GM13977 (cell line): ENCODE results near the gene PRR9.
"Not testable (repeated sequence)": the region's sequence is repeated elsewhere in the genome, so short reads cannot be mapped to it uniquely, and the experiment has no call there.

ENCODE experiments used
- DNase-seq: peaks from one replicate; pipeline ENCODE4 v3.0.0; 2012; ENCODE audit warnings: low spot score
- in situ Hi-C: fragments of 300-500 bp; cut with MboI; formaldehyde crosslinking; loops from one replicate; pipeline ENCODE4 v1.12.0; 2022; ENCODE audit warnings: low sequenced_read_pairs, low pct_unique_long_range_greater_than_20kb, mixed read lengths, inconsistent platforms; ENCODE audit not compliant: unreplicated experiment
- TF ChIP-seq, protein P1 (sequence below): IDR thresholded peaks from 2 replicates; pipeline ENCODE4 v1.5.1; 2012; ENCODE audit warnings: mild to moderate bottlenecking, control low read depth; ENCODE audit not compliant: insufficient read depth; ENCODE audit errors: extremely low read depth, missing control alignments

The PRR9 gene, protein sequence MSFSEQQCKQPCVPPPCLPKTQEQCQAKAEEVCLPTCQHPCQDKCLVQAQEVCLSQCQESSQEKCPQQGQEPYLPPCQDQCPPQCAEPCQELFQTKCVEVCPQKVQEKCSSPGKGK

DNA sequence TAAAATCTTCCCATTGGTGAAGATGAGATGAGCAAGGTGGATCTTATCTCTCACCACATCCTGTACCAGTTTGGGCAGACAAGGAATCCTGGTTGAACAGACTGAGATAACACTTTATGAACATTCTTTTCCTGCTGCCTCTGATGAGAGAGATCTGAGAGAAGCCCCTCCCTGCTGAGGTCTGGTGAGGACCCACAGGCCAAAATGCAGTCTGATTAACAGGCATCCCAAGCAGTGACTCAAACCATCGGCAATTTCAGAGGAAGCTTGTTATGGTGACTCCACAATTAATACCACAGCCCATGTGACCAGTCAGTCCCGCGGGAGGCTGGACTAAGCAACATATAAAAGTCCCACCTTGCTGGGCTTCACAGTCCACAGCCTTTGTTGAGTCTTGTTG lies at the start of gene PRR9:
Gene PRR9, plus strand, starts transcription at position 373 of the 400 bp plus-strand sequence. CDS start 561 bp downstream, outside the sequence.
- TF ChIP-seq, protein P1, sequence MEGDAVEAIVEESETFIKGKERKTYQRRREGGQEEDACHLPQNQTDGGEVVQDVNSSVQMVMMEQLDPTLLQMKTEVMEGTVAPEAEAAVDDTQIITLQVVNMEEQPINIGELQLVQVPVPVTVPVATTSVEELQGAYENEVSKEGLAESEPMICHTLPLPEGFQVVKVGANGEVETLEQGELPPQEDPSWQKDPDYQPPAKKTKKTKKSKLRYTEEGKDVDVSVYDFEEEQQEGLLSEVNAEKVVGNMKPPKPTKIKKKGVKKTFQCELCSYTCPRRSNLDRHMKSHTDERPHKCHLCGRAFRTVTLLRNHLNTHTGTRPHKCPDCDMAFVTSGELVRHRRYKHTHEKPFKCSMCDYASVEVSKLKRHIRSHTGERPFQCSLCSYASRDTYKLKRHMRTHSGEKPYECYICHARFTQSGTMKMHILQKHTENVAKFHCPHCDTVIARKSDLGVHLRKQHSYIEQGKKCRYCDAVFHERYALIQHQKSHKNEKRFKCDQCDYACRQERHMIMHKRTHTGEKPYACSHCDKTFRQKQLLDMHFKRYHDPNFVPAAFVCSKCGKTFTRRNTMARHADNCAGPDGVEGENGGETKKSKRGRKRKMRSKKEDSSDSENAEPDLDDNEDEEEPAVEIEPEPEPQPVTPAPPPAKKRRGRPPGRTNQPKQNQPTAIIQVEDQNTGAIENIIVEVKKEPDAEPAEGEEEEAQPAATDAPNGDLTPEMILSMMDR, result no peak
- in situ Hi-C loops, result no loop called here
- no peak for DNase-seq

DNA sequence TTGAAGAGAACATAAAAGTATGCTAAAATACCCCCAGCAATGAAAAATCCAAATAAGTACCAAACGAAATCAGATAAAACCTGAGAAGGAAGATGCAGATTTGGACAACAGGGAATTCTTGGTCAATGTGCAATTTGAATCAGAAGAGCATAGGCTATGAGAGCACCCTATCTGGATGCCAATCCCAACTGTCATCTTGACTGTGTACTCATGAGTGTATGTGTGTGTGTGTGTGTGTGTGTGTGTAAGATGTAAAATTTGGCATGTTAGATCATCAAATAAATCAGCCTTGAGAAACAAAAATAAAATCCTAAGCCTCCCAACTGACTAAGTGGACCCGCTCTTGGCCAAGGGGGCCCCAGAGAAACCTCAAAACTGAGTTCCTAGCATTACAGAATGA lies 48.7 kb upstream of the PRR9 start:
- no peak for DNase-seq
- in situ Hi-C loops, result no loop called here
- TF ChIP-seq, protein P1, result no peak

DNA sequence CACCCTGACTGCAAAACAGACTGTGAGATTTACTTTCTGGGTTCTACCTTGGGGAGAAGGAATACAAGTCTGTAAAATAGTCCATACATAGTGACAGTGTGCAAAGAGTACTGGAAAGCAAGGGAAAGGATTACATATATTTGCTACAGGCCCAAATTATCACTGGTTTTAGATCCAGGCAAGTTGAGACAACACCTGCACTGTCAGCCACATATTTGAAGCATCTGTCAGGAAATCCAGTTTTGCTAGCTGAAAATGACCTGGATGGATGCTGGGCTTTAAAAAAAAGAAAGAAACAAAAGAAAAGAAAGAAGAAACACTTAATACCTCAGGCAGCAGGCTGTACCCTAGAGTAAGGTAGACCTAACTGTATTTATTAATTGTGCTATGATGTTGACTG lies 42.8 kb upstream of the PRR9 start:
- TF ChIP-seq, protein P1, result no peak
- DNase-seq, result no peak
- in situ Hi-C loops, result no loop called here

DNA sequence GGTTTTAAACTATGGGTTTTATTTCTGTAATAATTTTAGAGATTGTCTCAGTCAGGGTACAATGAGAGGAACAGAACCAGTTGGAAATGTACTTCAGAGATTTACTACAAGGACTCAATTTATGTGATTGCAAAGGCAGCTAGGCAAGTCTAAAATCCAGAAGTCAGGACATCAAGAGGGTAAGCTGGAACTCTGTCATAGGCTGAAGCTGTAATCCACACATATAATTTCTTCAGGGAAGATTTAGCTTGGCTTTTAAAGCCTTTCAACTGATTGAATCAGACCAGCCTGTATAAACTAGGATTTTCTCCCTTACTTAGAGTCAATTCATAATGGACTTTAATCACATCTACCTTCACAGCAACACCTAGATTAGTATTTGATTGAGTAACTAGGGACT lies 38.5 kb upstream of the PRR9 start:
- no peak for DNase-seq
- TF ChIP-seq, protein P1, result no peak
- in situ Hi-C loops, result no loop called here

DNA sequence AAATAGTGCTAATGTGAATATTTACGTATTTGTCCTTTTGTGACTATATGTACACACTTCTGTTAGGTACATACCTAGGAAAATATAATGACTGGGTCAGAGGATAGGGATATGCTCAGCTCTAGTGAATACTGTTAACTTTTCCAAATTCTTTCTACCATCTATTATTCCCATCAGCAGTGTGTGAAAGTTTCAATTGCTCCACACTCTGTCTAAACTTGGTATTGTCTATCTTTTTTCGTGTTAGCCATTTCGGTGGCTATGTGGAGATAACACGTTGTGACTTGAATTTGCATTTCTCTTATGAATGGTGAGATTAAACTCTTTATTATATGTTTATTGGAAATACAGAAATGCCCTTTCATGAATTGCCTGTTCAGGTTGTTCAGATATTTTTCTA lies 36.8 kb upstream of the PRR9 start:
- no peak for DNase-seq
- in situ Hi-C loops, result no loop called here
- TF ChIP-seq, protein P1, result no peak

DNA sequence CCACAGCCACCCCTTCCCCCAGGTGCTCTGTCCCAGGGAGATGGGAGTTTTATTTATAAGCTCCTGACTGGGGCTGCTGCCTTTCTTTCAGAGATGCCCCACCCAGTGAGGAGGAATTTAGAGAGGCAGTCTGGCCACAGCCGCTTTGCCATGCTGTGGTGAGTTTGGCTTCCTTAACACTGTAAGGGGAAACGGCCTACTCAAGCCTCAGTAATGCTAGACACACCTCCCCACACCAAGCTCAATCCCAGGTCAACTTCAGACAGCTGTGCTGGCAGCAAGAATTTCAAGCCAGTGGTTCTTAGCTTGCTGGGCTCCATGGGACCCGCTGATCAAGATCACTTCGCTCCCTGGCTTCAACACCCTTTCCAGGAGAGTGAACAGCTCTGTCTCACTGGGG lies 29.1 kb upstream of the PRR9 start:
- DNase-seq, in situ Hi-C loops: not testable (repeated sequence)

DNA sequence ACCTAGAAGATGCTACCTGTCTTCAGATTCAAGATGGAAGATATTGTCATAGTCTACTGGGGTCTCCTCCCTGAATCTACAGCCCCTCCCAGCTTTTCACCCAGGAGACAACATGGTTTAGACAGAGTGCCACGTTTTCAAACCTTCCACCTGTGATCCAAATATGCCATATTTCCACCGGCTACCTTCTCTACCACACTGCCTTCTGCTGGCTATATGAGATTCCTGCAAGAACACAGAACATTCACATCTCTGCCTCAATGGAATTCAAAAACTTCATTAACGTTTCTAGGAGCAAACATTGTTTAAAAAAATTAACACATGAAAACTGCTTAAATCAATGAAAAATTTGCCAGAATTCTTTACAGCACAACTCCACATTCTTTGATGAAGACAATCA lies 27.0 kb upstream of the PRR9 start:
- DNase-seq, result no peak
- in situ Hi-C loops, result no loop called here

More for the DNA sequence above, 27.0 kb upstream of the PRR9 start:
- TF ChIP-seq, protein P1, result peak; percentile 41
